Neural cell (in vitro differentiated cells): ENCODE measurements around the gene TRABD2B. TPM values are rescaled to one million over a fixed set of nuclear protein-coding genes. Genes with fewer than 3 reads are reported as not detected.

Source experiments
- H2AFZ ChIP-seq: fragments of 200-600, 300-800 bp; sonication (generic), shearing (Covaris generic); 2 replicates; pipeline ENCODE4 v1.6.0; 2014; ENCODE audit warnings: low read depth, mild to moderate bottlenecking, antibody characterized with exemption, low read length, moderate library complexity
- H3F3A ChIP-seq: fragments of 200-600 bp; shearing (Covaris generic); 2 replicates; pipeline ENCODE4 v1.6.1; 2016; ENCODE audit warnings: mild to moderate bottlenecking, moderate library complexity, mixed read lengths, antibody characterized with exemption, low read length; ENCODE audit not compliant: insufficient read depth, poor library complexity, severe bottlenecking
- H3K27ac ChIP-seq: fragments of 200-600, 300-800 bp; sonication (generic), shearing (Covaris generic); 2 replicates; pipeline ENCODE4 v1.5.1; 2014; ENCODE audit warnings: mild to moderate bottlenecking, low read length, moderate library complexity
- H3K27me3 ChIP-seq: fragments of 300-800, 200-600 bp; sonication (generic), shearing (Covaris generic); 2 replicates; pipeline ENCODE4 v1.6.0; 2014; ENCODE audit warnings: mild to moderate bottlenecking, low read depth, low read length, moderate library complexity; ENCODE audit not compliant: insufficient read depth
- H3K36me3 ChIP-seq: fragments of 300-800, 200-600 bp; sonication (generic), shearing (Covaris generic); 2 replicates; pipeline ENCODE4 v1.5.1; 2014; ENCODE audit warnings: mild to moderate bottlenecking, antibody characterized with exemption, low read length, moderate library complexity; ENCODE audit not compliant: insufficient read depth
- H3K4me2 ChIP-seq: fragments of 300-800, 200-600 bp; sonication (generic), shearing (Covaris generic); 2 replicates; pipeline ENCODE4 v1.6.0; 2014; ENCODE audit warnings: mild to moderate bottlenecking, low read length
- H3K4me3 ChIP-seq: fragments of 300-800, 200-600 bp; sonication (generic), shearing (Covaris generic); 2 replicates; pipeline ENCODE4 v1.5.1; 2014; ENCODE audit warnings: mild to moderate bottlenecking, low read length, moderate library complexity
- H3K79me2 ChIP-seq: fragments of 200-600 bp; shearing (Covaris generic); replicated peaks from 2 replicates; pipeline ENCODE4 v1.6.0; 2014; ENCODE audit warnings: mild to moderate bottlenecking, low read length, moderate library complexity; ENCODE audit not compliant: insufficient read depth
- H3K9ac ChIP-seq: fragments of 300-800, 200-600 bp; sonication (generic), shearing (Covaris generic); 2 replicates; pipeline ENCODE4 v1.6.1; 2016; ENCODE audit warnings: mild to moderate bottlenecking, low read length, mixed read lengths
- H3K9me2 ChIP-seq: fragments of 200-600 bp; shearing (Covaris generic); 2 replicates; pipeline ENCODE4 v1.6.1; 2016; ENCODE audit warnings: mild to moderate bottlenecking, low read length, mixed read lengths; ENCODE audit not compliant: insufficient read depth
- H3K9me3 ChIP-seq: fragments of 200-600, 300-800 bp; sonication (generic), shearing (Covaris generic); 2 replicates; pipeline ENCODE4 v1.6.1; 2016; ENCODE audit warnings: mild to moderate bottlenecking, mixed run types, low read length, moderate library complexity, mixed read lengths
- H4K20me1 ChIP-seq: fragments of 200-600 bp; shearing (Covaris generic); 2 replicates; pipeline ENCODE4 v1.6.1; 2016; ENCODE audit warnings: mild to moderate bottlenecking, mixed run types; ENCODE audit not compliant: insufficient read depth
- CTCF ChIP-seq: fragments of 450-650 bp; IDR thresholded peaks from 2 replicates; pipeline ENCODE4 v1.5.1; 2014; ENCODE audit warnings: antibody characterized with exemption, mild to moderate bottlenecking, moderate library complexity; ENCODE audit not compliant: poor library complexity, severe bottlenecking
- EP300 ChIP-seq: fragments of 450-650 bp; conservative IDR thresholded peaks from 2 replicates; pipeline ENCODE4 v1.6.1; 2014; ENCODE audit warnings: antibody characterized with exemption, mild to moderate bottlenecking, moderate library complexity; ENCODE audit not compliant: poor library complexity, severe bottlenecking
- EZH2 ChIP-seq: fragments of 200-600, 300-800 bp; shearing (Covaris generic), sonication (generic); IDR thresholded peaks from 2 replicates; pipeline ENCODE4 v1.6.1; 2014; ENCODE audit warnings: antibody characterized with exemption, low read length, borderline replicate concordance, mild to moderate bottlenecking; ENCODE audit not compliant: insufficient read depth, poor library complexity, severe bottlenecking
- MXI1 ChIP-seq: fragments of 450-650 bp; conservative IDR thresholded peaks from 2 replicates; pipeline ENCODE4 v1.6.1; 2014; ENCODE audit warnings: antibody characterized with exemption, mild to moderate bottlenecking; ENCODE audit not compliant: poor library complexity, severe bottlenecking
- POLR2AphosphoS5 ChIP-seq: IDR thresholded peaks from 2 replicates; pipeline ENCODE4 v1.6.1; 2012
- RAD21 ChIP-seq: fragments of 450-650 bp; conservative IDR thresholded peaks from 2 replicates; pipeline ENCODE4 v1.6.1; 2014; ENCODE audit warnings: antibody characterized with exemption, mild to moderate bottlenecking, moderate library complexity
- REST ChIP-seq: IDR thresholded peaks from 2 replicates; pipeline ENCODE4 v1.6.1; 2012; ENCODE audit warnings: borderline replicate concordance
- SMC3 ChIP-seq: fragments of 450-650 bp; conservative IDR thresholded peaks from 2 replicates; pipeline ENCODE4 v1.6.1; 2014; ENCODE audit warnings: antibody characterized with exemption, mild to moderate bottlenecking, moderate library complexity; ENCODE audit not compliant: poor library complexity
- TAF1 ChIP-seq: IDR thresholded peaks from 2 replicates; pipeline ENCODE4 v1.6.1; 2012; ENCODE audit warnings: low read depth
- polyA minus RNA-seq: library from RNA; depleted of rRNA, polyadenylated mRNA; stranded (reverse); fragments of >200 nt; gene quantifications from 2 replicates; pipeline ENCODE4 v1.2.3, GENCODE V29; 2014
- polyA plus RNA-seq: library from polyadenylated mRNA; depleted of rRNA; stranded (reverse); fragments of >200 nt; gene quantifications from 2 replicates; pipeline ENCODE4 v1.2.3, GENCODE V29; 2014

Gene TRABD2B
- polyA plus RNA-seq (0.02 TPM in 1 of 2 replicates, not detected in the other), polyA minus RNA-seq (not detected in 2 replicates)

GRCh38 chr1:47997289-47998200 lies at the start of gene TRABD2B:
Gene TRABD2B, minus strand, starts transcription at chr1:47997385.
- Histone ChIP-seq H3K4me3 (peak within 1 kb of the TSS; percentile 64), H3K27ac (no peak within 1 kb of the TSS), H3K9me3 (no peaks in the 10 kb centered on the region), H2AFZ (no peak within 1 kb of the TSS), H3F3A (no peaks in the 10 kb centered on the region), H4K20me1 (no peaks in the 10 kb centered on the region), H3K9me2 (no peaks in the 10 kb centered on the region), H3K36me3 (no peaks in the 10 kb centered on the region), H3K79me2 (no peaks in the 10 kb centered on the region), H3K4me2 (peak within 1 kb of the TSS; percentile 49), H3K27me3 (peaks cover 64% of the 10 kb centered on the region), H3K9ac (peak within 1 kb of the TSS; percentile 39)
- TF ChIP-seq CTCF = peak; percentile 94
- peak; percentile 88 for TF ChIP-seq SMC3
- TF ChIP-seq TAF1 = no peak
- TF ChIP-seq RAD21 = peak; percentile 73

- no peaks in the 10 kb centered on the region for H3F3A ChIP-seq
- no peak for TF ChIP-seq MXI1
- no peak for TF ChIP-seq EP300
- TF ChIP-seq RAD21 = no peak
- no peak for TF ChIP-seq TAF1
- TF ChIP-seq CTCF = no peak
- TF ChIP-seq SMC3 = no peak
- no peak for TF ChIP-seq EZH2
- no peak for TF ChIP-seq POLR2AphosphoS5
- no peak for TF ChIP-seq REST
- H3K9me2 ChIP-seq = no peaks in the 10 kb centered on the region
- no peaks in the 10 kb centered on the region for H4K20me1 ChIP-seq
- no peak overlapping the region for H3K4me2 ChIP-seq
- no peak overlapping the region for H3K9ac ChIP-seq
- H3K9me3 ChIP-seq = no peaks in the 10 kb centered on the region
- H2AFZ ChIP-seq = no peak overlapping the region
- no peaks in the 10 kb centered on the region for H3K36me3 ChIP-seq
- no peak overlapping the region for H3K4me3 ChIP-seq
- no peak overlapping the region for H3K27ac ChIP-seq
- H3K27me3 ChIP-seq = no peaks in the 10 kb centered on the region
- H3K79me2 ChIP-seq = no peaks in the 10 kb centered on the region
These were observed 47.1 kb upstream of the TRABD2B start for GRCh38 chr1:48044311-48044710.
